AG09309 (cell line): ENCODE data around the gene ROMO1.

Experiments
- DNase-seq: peaks from one replicate; pipeline ENCODE4 v3.0.0-alpha.2; 2010; ENCODE audit warnings: low read depth
- H3K4me3 ChIP-seq: 2 replicates; pipeline ENCODE4 v1.5.1; 2011; ENCODE audit warnings: mild to moderate bottlenecking, low read depth, low read length, moderate library complexity; ENCODE audit not compliant: control insufficient read depth
- TF ChIP-seq, protein P1 (sequence below): IDR thresholded peaks from 2 replicates; pipeline ENCODE4 v1.5.1; 2011; ENCODE audit warnings: mild to moderate bottlenecking, low read depth, low read length, inconsistent platforms; ENCODE audit not compliant: insufficient read depth, control insufficient read depth; ENCODE audit errors: missing control alignments

The ROMO1 gene

GRCh38 chr20:35695978-35696377, 3.2 kb upstream of the ROMO1 start:
- TF ChIP-seq, protein P1, sequence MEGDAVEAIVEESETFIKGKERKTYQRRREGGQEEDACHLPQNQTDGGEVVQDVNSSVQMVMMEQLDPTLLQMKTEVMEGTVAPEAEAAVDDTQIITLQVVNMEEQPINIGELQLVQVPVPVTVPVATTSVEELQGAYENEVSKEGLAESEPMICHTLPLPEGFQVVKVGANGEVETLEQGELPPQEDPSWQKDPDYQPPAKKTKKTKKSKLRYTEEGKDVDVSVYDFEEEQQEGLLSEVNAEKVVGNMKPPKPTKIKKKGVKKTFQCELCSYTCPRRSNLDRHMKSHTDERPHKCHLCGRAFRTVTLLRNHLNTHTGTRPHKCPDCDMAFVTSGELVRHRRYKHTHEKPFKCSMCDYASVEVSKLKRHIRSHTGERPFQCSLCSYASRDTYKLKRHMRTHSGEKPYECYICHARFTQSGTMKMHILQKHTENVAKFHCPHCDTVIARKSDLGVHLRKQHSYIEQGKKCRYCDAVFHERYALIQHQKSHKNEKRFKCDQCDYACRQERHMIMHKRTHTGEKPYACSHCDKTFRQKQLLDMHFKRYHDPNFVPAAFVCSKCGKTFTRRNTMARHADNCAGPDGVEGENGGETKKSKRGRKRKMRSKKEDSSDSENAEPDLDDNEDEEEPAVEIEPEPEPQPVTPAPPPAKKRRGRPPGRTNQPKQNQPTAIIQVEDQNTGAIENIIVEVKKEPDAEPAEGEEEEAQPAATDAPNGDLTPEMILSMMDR: no peak
- no peak for DNase-seq
- H3K4me3 ChIP-seq: no peak overlapping the region

DNA sequence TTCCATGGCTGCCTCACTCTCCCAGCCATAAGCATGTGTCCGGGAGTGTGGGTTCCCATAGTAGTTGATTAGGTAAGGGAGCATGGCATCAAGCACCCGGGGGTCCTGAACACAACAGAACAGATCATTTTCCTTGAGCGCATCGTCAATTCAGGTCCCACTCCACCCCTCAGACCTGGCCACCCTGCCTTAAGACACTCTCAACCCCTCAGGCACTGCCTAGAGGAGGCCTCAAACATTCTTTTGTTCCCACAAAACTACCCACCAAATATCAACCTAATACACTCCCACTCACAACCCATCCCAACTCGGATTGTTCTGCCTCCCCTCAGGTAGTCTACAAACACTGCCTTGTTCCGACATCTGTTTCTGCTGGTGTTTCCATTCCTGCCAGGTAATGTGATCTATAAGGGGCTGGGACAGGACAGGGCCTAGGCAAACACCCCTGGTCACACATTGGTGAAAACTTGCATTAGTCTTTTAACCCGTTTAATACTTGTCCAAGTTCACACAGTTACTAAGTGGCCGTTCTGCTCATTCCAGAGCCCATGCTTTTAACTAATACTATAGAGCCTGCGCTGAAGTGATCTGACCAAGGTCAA, 1.4 kb upstream of the ROMO1 start:
- H3K4me3 ChIP-seq: peak overlapping the region; percentile 95; the same call in 1 of the 2 replicates
- DNase-seq: no peak
- TF ChIP-seq, protein P1: no peak

- no peak for DNase-seq
- peak overlapping the region; percentile 95 for H3K4me3 ChIP-seq
- TF ChIP-seq, protein P1: no peak
Observed at GRCh38 chr20:35698298-35699126, 693 bp upstream of the ROMO1 start.

DNA sequence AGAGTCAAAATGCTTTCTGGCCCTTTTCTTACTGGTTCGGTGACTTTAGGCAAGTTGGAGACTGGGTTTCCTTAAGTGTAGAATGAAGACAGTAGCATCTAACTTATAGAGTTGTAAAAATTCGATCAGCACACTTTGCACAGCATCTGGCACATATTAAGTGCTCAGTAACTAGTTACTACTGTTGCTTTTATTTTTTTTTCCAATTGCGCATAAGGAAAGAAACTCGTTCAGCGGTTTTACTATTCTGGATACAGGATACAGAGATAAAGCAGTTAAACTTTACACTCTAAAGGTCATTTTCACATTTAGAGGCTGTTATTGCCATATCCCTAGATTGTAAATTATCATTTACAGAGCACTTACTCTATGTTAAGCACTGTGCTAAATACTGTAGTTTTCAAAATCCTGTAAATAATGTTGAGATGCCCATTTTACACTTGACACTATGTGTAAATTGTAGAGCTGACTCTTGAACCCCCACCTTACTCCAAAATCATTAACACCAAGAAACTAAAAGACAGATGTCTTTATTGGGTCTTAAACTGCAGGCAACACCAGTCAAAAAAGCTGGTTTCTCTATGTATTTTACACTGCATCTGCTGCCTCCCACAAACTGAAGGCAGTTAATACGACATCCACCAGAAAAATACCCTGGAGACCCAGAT, 886 bp downstream of the ROMO1 start:
- no peak for DNase-seq
- TF ChIP-seq, protein P1: no peak
- peak overlapping the region; percentile 95 for H3K4me3 ChIP-seq

DNA sequence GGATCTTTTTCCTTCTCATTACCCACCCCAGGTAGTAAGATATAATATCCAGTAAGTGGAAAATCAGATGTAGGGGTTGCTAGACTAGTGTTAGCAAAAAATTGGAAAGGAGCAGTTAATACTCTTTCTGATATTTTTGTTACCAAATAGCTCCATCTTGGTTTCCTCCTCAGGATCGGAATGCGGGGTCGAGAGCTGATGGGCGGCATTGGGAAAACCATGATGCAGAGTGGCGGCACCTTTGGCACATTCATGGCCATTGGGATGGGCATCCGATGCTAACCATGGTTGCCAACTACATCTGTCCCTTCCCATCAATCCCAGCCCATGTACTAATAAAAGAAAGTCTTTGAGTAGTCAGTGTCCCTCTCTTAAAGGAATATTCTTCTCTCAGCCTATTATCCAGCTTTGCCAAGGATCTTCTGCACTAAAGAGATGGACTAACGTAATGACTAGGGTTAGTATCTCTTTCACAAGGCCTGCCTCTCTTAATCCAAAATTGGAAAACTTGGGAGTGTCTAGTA, 1.5 kb downstream of the ROMO1 start:
- no peak for DNase-seq

More for the DNA sequence above, 1.5 kb downstream of the ROMO1 start:
- TF ChIP-seq, protein P1: no peak
- peak overlapping the region; percentile 95 for H3K4me3 ChIP-seq
